Mesenchymal stem cell (in vitro differentiated cells and primary cell): ENCODE measurements around the gene NEU4.
"Not testable (repeated sequence)": the region's sequence is repeated elsewhere in the genome, so short reads cannot be mapped to it uniquely, and the experiment has no call there.

ENCODE experiments used
- DNase-seq: peaks from one replicate; pipeline ENCODE4 v3.0.0-alpha.2; 2013
- H2AFZ ChIP-seq: one replicate; pipeline ENCODE4 v1.6.1; 2013; ENCODE audit warnings: low read depth, mild to moderate bottlenecking, control low read depth, inconsistent platforms, low read length, moderate library complexity
- H2AK5ac ChIP-seq: 2 replicates; pipeline ENCODE4 v1.6.1; 2013; ENCODE audit warnings: low read length, moderate library complexity, mild to moderate bottlenecking, inconsistent platforms; ENCODE audit not compliant: severe bottlenecking
- H2BK120ac ChIP-seq: one replicate; pipeline ENCODE4 v1.6.1; 2013; ENCODE audit warnings: low read depth, mild to moderate bottlenecking, inconsistent platforms, low read length, moderate library complexity
- H2BK12ac ChIP-seq, 2 experiments: one replicate each; pipeline ENCODE4 v1.6.1; 2013; ENCODE audit warnings: inconsistent platforms in 2 of 2, low read length in 2 of 2, mild to moderate bottlenecking in 2 of 2, moderate library complexity in 2 of 2, control low read depth in 1 of 2
- H2BK15ac ChIP-seq: one replicate; pipeline ENCODE4 v1.6.1; 2013; ENCODE audit warnings: mild to moderate bottlenecking, low read depth, inconsistent platforms; ENCODE audit not compliant: poor library complexity, severe bottlenecking
- H2BK5ac ChIP-seq: 2 replicates; pipeline ENCODE4 v1.6.1; 2013; ENCODE audit warnings: low read depth, mild to moderate bottlenecking, low read length, control low read depth, inconsistent platforms; ENCODE audit not compliant: poor library complexity, severe bottlenecking
- H3K14ac ChIP-seq, 2 experiments: one replicate each; pipeline ENCODE4 v1.6.1; 2013; ENCODE audit warnings: inconsistent platforms in 2 of 2, low read length in 2 of 2, control low read depth in 1 of 2, mild to moderate bottlenecking in 1 of 2, moderate library complexity in 1 of 2
- H3K18ac ChIP-seq, 2 experiments: one replicate each; pipeline ENCODE4 v1.6.1; 2013; ENCODE audit warnings: inconsistent platforms in 2 of 2, low read length in 2 of 2, control low read depth in 1 of 2, low read depth in 1 of 2, mild to moderate bottlenecking in 1 of 2
- H3K23ac ChIP-seq, 2 experiments: one replicate each; pipeline ENCODE4 v1.6.1; 2013; ENCODE audit warnings: inconsistent platforms in 2 of 2, low read length in 2 of 2, mild to moderate bottlenecking in 2 of 2, moderate library complexity in 2 of 2, control low read depth in 1 of 2
- H3K27ac ChIP-seq: 2 replicates; pipeline ENCODE4 v1.5.1; 2013; ENCODE audit warnings: mild to moderate bottlenecking, moderate library complexity, low read length, control low read depth, inconsistent platforms; ENCODE audit not compliant: poor library complexity, severe bottlenecking
- H3K27me3 ChIP-seq, 2 experiments: 2 replicates each; pipeline versions ENCODE4 v1.6.1 to v1.7.0; 2013; ENCODE audit warnings: low read length in 2 of 2, mild to moderate bottlenecking in 2 of 2, moderate library complexity in 2 of 2, control low read depth in 1 of 2, inconsistent platforms in 1 of 2; ENCODE audit not compliant: control insufficient read depth in 1 of 2, insufficient read depth in 1 of 2
- H3K36me3 ChIP-seq, 2 experiments: 2 replicates each; pipeline versions ENCODE4 v1.6.1 to v1.7.0; 2013; ENCODE audit warnings: low read length in 2 of 2, control low read depth in 1 of 2, inconsistent platforms in 1 of 2, low read depth in 1 of 2, mild to moderate bottlenecking in 1 of 2; ENCODE audit not compliant: insufficient read depth in 2 of 2, control insufficient read depth in 1 of 2
- H3K4ac ChIP-seq, 2 experiments: one replicate each; pipeline ENCODE4 v1.6.1; 2013; ENCODE audit warnings: inconsistent platforms in 2 of 2, low read length in 2 of 2, mild to moderate bottlenecking in 2 of 2, moderate library complexity in 2 of 2, control low read depth in 1 of 2, low read depth in 1 of 2
- H3K4me1 ChIP-seq: 2 replicates; pipeline ENCODE4 v1.6.1; 2013; ENCODE audit warnings: low read depth, low read length, control low read depth; ENCODE audit not compliant: control insufficient read depth, insufficient read depth
- H3K4me2 ChIP-seq: 2 replicates; pipeline ENCODE4 v1.6.1; 2013; ENCODE audit warnings: low read length, mild to moderate bottlenecking, inconsistent platforms; ENCODE audit not compliant: poor library complexity, severe bottlenecking
- H3K4me3 ChIP-seq, 2 experiments: 2 replicates each; pipeline versions ENCODE4 v1.5.1 to v1.7.0; 2013; ENCODE audit warnings: low read length in 2 of 2, mild to moderate bottlenecking in 2 of 2, control low read depth in 1 of 2, low read depth in 1 of 2; ENCODE audit not compliant: insufficient read depth in 1 of 2
- H3K79me1 ChIP-seq: replicated peaks from 2 replicates; pipeline ENCODE4 v1.6.1; 2013; ENCODE audit warnings: mild to moderate bottlenecking, control low read depth, low read length, inconsistent platforms; ENCODE audit not compliant: poor library complexity, severe bottlenecking
- H3K9ac ChIP-seq: 2 replicates; pipeline ENCODE4 v1.7.0; 2013; ENCODE audit warnings: mild to moderate bottlenecking, low read length, moderate library complexity
- H3K9me3 ChIP-seq: 2 replicates; pipeline ENCODE4 v1.7.0; 2013; ENCODE audit warnings: mild to moderate bottlenecking, low read length; ENCODE audit not compliant: control insufficient read depth
- H4K8ac ChIP-seq: one replicate; pipeline ENCODE4 v1.6.1; 2013; ENCODE audit warnings: inconsistent platforms, mild to moderate bottlenecking, low read length, moderate library complexity
- H4K91ac ChIP-seq: one replicate; pipeline ENCODE4 v1.6.1; 2013; ENCODE audit warnings: mild to moderate bottlenecking, low read length, inconsistent platforms
- WGBS: methylation state at CpG from one replicate; pipeline ENCODE4 v1.1.7; 2013; ENCODE audit warnings: mixed read lengths; 5-methylcytosine and 5-hydroxymethylcytosine counted together

NEU4 gene

DNA sequence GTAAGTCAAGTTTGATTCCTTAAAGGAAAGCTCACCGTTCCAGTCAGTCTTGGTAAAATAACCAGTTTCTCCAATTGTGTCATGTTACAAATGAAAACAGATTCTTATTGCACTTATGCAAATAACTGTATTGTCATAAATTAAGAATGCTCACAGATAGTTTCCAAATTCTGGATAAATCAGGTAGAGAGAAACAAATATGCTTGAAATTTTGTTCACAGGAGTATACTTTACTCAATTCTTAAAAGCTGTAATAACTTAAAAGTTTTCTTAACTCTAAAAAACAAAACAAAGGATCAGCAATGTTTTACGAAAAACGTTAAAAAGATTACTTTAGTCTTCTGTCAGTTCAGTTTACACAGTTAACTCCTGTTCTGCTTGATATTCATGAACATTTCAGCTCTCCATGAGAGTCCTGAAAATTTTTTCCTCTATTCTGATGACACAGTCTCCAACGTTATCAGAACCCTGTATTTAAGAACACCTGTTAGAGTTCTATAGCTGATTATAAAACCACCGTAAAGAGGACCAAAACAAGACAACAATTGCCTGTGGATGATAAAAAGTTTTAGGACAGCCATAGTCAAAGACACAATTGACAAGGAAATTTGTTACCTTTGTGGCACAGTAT, 27.9 kb upstream of the NEU4 start:
- no peak overlapping the region for H3K9ac ChIP-seq
- H3K9me3 ChIP-seq, result peaks cover 9% of the 10 kb centered on the region
- no peak overlapping the region for H4K91ac ChIP-seq

DNA sequence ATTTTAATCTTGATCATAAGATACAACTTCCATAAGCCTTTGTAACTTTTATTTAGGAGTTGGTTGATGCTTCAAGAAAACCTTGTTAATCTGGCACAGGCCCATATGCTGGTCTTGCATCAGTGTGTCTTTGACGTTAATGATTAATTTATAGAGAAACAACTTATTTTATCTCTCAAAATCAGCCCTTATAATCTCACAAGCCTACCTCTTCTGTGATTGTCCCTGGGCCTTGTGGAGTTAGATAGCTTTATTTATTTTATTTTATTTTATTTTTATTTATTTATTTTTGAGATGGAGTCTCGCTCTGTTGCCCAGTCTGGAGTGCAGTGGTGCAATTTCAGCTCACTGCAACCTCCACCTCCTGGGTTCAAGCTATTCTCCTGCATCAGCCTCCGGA, 26.9 kb upstream of the NEU4 start:
- H3K4ac ChIP-seq, H4K91ac ChIP-seq, H3K79me1 ChIP-seq, H2BK15ac ChIP-seq, H2BK12ac ChIP-seq, H2BK5ac ChIP-seq, H3K4me2 ChIP-seq, H3K14ac ChIP-seq, H3K4me3 ChIP-seq, H3K4me1 ChIP-seq, H3K18ac ChIP-seq, H3K27ac ChIP-seq, H2AFZ ChIP-seq, H4K8ac ChIP-seq, H3K36me3 ChIP-seq, H3K9me3 ChIP-seq, DNase-seq, H2AK5ac ChIP-seq, H2BK120ac ChIP-seq, H3K23ac ChIP-seq, H3K9ac ChIP-seq: not testable (repeated sequence)
- WGBS, result 67% methylated on average over 1 of the region's 3 CpGs
- peaks cover 0 to 17% of the 10 kb centered on the region in 2 experiments for H3K27me3 ChIP-seq

More for the DNA sequence above, 27.9 kb upstream of the NEU4 start:
- no peak overlapping the region for H3K14ac ChIP-seq
- H3K4me2 ChIP-seq, result no peak overlapping the region
- no peaks in the 10 kb centered on the region for H3K36me3 ChIP-seq
- H3K27me3 ChIP-seq, result peaks cover 0 to 23% of the 10 kb centered on the region in 2 experiments
- H3K27ac ChIP-seq, result no peak overlapping the region
- H2AK5ac ChIP-seq, result no peak overlapping the region
- no peaks in the 10 kb centered on the region for H3K79me1 ChIP-seq
- no peak overlapping the region for H2BK15ac ChIP-seq
- H2BK5ac ChIP-seq, result no peak overlapping the region
- no peak overlapping the region for H3K4me3 ChIP-seq
- 73% methylated on average over 3 of the region's 5 CpGs for WGBS
- no peak overlapping the region for H2BK120ac ChIP-seq
- H2BK12ac ChIP-seq, result no peak overlapping the region
- no peak overlapping the region for H3K23ac ChIP-seq
- no peak overlapping the region for H2AFZ ChIP-seq
- no peak overlapping the region for H3K18ac ChIP-seq
- DNase-seq, result peak; percentile 6
- no peak overlapping the region for H4K8ac ChIP-seq
- H3K4ac ChIP-seq, result no peak overlapping the region
- peaks cover 9% of the 10 kb centered on the region for H3K4me1 ChIP-seq

DNA sequence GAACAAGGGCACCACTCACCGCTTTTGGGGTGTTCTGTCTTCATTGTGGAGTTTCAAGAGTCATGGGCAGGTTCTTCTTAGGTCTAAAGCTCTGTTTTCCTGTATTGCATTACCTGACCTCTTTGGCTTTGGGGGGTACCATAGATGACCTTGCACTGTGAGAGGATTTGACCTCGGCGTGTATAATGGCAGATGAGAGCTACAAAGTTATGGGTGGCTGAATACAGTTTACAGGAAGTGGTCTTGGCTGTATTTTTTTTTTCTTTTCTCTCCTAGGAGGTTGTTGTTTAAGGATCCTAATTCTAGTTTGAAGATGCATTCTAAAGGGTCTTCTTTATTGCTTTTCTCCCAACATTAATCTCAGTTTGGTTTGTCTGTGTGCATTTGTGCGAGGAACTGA, 20.9 kb upstream of the NEU4 start:
- H3K79me1 ChIP-seq, result no peaks in the 10 kb centered on the region
- H3K4me1 ChIP-seq, result no peaks in the 10 kb centered on the region
- 84% methylated on average over 3 of the region's 4 CpGs for WGBS
- H3K36me3 ChIP-seq, result no peaks in the 10 kb centered on the region
- H3K14ac ChIP-seq, result no peak overlapping the region
- H4K8ac ChIP-seq, result no peak overlapping the region
- H3K9ac ChIP-seq, result no peak overlapping the region
- H3K4ac ChIP-seq, result no peak overlapping the region
- no peak for DNase-seq
- H3K27me3 ChIP-seq, result peaks cover 0 to 12% of the 10 kb centered on the region in 2 experiments
- H2BK15ac ChIP-seq, result no peak overlapping the region
- H2BK5ac ChIP-seq, result no peak overlapping the region
- H2AK5ac ChIP-seq, result no peak overlapping the region
- H2AFZ ChIP-seq, result no peak overlapping the region
- H2BK12ac ChIP-seq, result no peak overlapping the region
- H4K91ac ChIP-seq, result no peak overlapping the region
- no peak overlapping the region for H3K4me2 ChIP-seq
- H3K18ac ChIP-seq, result no peak overlapping the region
- H3K4me3 ChIP-seq, result no peak overlapping the region
- H2BK120ac ChIP-seq, result no peak overlapping the region
- H3K9me3 ChIP-seq, result no peaks in the 10 kb centered on the region
- no peak overlapping the region for H3K27ac ChIP-seq
- no peak overlapping the region for H3K23ac ChIP-seq

DNA sequence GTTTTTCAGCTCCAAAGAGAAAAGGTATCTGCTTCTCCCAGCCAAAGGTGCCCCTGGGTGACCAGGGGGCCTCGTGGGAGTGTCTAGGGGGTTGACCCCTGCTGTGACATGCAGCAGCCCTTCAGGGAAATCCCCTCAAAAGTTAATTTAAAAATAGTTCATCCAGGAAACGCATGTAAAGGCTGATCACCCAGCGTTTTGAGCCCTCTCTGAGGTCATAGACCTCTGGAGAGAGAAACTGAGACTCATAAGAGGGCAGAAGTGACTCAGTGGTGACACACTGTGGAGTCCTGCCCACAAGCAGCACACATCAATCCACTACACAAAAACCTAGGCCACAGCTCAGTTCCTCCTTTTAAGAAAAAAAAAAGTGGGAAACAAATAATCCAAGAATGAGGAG, 20.4 kb upstream of the NEU4 start:
- 35% methylated on average over 2 of the region's 3 CpGs for WGBS
- H3K27me3 ChIP-seq, result peaks cover 0 to 14% of the 10 kb centered on the region in 2 experiments
- no peak overlapping the region for H2BK15ac ChIP-seq

More for the DNA sequence above, 20.4 kb upstream of the NEU4 start:
- Histone ChIP-seq H3K9ac (no peak overlapping the region), H3K18ac (no peak overlapping the region), H3K4me1 (no peaks in the 10 kb centered on the region), H3K4me2 (no peak overlapping the region), H3K4ac (no peak overlapping the region), H4K91ac (no peak overlapping the region), H2BK120ac (no peak overlapping the region), H2BK12ac (no peak overlapping the region), H2AFZ (no peak overlapping the region), H4K8ac (no peak overlapping the region), H3K14ac (no peak overlapping the region), H3K4me3 (no peak overlapping the region), H2AK5ac (no peak overlapping the region), H3K36me3 (no peaks in the 10 kb centered on the region), H2BK5ac (no peak overlapping the region), H3K79me1 (no peaks in the 10 kb centered on the region), H3K23ac (no peak overlapping the region), H3K9me3 (no peaks in the 10 kb centered on the region), H3K27ac (no peak overlapping the region)
- no peak for DNase-seq
